Epidermal melanocyte (primary cell): ENCODE measurements around the gene WT1.

ENCODE experiments used
- DNase-seq: peaks from one replicate; pipeline ENCODE4 v3.0.0; 2011; ENCODE audit warnings: low spot score; ENCODE audit not compliant: insufficient read length

The WT1 gene

DNA sequence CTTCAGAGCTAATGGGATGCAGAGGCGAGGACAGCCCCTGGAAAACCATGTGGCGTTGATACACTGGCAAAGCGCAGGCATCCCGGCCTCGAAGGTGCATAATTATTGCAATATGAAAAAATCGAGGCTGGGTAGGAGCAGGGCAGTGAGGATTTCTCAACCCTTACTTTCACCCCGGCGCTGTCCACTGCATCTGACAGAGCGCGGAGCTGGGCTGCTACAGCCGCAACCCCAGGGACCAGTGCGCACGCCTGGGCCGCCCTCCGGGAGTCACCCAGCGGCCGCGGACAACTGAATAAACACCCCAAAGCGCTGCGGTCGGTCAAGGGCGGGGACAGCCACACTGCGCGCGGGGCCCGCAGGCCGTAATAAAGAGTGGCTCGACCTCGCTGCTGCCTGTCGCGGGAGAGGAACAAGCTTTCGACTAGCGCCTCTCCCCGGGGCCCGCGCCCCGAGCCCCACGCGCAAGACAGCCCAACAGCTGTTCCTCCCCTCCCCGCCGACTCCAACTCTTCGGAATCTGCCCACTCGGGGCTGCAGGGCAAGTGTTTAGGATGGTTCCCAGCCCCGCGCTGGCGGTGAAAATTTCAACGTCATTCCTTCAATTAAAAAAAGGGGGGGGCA is 3.6 kb upstream of the WT1 start:
- DNase-seq, result no peak

DNA sequence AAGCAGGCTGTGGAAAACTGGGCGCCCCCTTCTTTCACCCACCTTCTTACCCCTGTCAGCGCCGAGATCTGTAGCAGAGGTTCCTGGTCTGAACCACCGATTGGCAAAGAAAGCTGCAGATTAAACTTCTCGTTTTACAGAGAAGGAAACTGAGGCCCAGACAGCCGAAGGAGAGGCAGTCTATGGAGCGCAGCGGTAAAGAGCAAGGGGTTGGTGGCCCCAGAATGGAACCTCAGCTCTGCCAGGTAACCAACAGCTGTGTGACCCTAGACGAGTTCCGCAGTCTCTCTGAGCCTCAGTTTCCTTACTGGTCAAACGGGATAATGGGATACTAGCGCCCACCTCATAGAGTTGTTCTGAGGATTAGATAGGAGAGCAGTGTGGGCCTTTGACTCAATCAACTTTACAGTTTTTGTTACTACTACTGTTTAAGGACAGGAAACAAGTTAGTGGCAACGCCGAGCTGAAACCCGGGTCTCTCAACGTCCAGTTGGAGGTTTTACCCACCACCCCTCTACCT is 3.1 kb upstream of the WT1 start:
- DNase-seq, result no peak

DNA sequence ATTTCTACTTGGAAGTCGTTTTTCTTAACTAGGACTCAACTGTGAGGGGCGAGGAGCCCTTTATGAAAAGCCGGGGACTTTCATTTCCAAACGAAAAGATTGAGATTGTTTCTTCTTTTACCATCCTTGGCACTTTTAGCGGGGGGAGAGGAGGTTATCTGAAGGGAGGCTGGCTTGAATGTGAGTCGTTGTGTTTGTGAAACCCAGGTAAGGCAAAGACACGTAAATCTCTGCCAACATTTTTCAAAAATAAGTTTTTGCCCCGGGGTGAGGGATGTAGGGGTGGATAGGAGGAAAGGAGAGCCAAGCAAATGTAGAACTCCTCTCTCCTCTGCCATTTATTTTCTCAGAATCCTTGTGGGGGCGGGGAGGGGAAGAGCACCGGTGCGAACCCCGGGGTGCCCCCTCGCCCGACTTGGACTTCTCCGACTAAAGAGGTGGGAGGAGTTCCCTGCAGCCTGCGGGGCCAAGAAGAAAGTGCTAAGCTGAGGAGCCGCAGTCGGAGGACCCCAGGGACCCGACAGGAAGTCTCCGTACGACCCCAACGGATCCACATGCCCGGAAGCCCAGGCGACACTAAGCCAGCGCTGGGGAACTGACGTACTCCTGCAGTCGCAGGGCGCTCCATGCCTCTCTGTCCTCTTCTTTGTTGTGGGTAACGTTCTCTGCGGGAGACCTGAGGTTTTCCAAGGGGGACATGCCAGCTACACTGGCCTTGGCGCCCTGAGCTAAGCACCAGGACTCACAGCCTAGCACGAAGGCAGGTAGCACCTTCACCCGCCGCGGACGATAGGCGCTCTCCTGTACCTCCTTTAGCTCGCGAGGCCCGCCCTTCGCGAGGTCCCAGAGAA is 2.4 kb upstream of the WT1 start:
- DNase-seq, result no peak

DNA sequence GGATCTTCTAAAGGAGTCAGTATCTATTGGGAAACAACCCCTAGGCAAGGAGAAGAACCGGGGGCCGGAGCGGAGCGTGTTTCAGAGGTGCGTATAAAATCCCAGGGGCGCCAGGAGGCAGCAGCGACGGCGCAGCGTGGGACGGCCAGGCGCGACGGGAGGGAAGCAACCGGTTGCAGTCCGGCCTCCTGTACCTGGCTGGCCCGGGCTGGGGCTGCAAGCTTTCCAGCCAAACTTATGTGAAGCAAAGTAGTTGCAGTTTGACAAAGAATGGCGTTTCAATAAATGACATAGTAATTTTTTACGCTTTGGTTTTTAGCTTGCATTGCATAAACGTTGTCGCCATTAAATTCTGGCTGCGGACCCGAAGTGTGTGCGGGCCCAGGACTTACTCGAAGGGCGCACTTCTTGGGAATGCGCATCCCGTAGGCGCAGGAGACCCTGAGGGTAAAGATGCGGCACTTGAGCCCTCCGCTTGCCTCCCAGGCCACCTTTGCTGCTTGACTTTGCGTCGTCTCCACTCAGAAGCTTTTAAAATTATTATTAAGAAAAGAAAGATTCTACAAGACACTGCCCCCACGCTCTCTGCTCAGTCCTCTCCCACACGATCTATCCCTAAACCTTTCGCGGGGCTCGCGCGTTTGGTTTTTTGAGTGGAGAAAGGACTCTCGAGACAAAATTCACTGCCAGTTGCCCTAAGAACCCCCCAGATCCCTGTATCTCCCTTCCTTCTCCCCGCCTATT is 1.6 kb upstream of the WT1 start:
- DNase-seq, result no peak

DNA sequence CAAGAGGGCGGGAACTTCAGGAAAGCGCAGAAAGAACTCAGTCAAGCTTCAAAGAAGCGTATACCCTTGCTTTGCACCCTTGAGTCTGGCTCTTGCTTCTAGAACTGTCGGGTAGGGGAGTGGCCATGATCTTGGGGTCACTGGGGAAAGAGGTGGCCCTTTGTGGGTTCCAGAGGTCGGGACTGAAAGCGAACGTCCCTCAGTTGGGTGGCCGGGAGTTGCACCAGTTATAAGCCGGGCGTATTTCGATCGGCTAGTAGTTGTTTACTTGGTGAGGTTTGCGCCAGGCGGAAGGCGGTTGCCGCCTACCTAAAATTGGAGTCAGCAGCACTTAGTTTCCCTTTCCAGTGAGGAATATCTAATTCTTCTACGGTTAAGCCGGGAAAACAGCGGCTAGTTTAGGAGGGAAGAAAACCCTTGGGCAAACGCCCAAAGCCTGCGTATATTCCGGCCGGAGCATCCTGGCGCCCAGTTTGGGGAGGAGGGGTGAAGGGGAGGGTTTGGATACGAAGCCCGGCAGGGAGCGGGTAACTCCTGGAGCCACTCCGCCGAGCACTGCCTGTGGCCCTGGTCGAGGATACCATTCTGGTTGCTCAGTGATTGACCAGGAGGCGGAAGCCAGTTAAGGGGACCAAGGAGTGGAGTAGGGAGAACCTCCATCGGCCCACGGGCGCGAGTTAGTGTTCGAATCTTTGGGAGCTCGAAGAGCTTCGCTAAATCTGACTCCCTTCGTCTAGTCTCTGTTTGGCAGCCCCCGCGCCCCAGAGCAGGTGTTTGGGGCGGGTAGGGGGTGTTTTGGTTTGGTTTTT is 807 bp upstream of the WT1 start:
- no peak for DNase-seq

DNA sequence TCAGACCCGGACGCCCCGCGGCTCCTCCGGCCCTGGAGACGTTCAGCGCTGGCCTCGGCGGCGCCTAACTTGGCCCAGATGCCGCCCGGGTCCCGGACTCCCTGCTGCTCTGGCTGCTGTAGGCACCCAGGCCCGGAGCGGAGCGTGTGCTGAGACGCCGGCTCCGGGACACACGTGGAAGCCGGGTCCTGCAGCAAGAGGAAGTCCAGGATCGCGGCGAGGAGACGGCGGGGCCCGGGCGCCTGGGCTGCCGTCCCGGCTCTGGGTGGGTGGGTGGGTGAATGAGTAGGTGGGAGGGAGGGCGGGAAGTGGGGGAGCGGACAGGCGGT is 223 bp downstream of the WT1 start:
- no peak for DNase-seq

DNA sequence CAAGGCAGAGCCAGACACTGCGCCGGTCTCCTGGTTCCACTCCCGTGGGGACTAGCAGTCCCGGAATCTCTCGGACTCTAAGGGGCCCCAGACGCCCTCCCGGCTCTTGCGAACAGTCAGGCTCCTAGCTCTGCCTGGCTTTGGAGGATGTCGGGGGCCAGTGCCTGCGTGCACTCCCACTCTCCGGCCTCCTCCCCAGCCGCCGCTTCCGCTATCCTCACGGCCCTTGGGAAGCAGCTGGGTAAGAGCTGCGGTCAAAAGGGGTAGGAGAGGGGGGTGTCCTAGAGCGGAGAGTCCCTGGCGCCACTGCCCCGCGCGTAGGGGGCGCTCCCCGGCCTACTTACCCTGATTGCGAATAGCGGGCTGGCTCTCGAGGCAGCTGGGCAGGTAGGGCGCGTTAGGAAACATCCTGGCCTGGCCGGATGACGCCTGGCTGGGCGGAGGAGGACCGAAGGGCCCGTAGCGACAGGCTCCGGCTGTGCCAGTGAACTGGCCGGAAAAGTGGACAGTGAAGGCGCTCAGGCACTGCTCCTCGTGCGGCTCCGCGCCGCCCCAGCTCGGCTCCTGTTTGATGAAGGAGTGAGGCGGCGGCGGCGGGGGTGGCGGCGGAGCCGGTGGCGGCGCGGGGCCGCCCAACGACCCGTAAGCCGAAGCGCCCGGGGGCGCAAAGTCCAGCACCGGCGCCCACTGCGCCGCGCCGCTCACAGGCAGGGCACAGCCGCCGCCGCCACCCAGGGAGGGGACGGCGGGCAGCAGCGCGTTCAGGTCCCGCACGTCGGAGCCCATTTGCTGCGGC is 785 bp downstream of the WT1 start:
- DNase-seq, result no peak

DNA sequence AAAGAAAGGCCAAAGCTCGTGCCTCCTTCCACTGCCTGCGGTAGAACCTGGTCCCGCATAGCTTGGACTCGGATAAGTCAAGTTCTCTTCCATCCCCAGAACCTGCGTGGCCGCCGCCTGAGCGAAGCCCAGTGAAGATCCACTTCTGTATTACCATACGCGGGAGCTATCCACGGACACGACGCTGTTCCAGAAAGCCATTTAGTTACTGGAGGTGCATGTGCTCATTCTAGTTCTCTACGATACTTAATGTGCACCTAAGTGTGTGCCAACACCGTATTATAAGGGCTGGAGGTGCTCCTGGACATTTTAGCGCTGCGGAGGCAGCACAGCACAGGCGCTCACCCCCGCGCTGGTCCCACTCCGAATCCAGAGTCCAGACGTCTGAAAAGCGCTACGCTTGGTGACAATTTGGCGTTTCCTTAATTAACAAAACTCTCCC is 1.4 kb downstream of the WT1 start:
- no peak for DNase-seq

DNA sequence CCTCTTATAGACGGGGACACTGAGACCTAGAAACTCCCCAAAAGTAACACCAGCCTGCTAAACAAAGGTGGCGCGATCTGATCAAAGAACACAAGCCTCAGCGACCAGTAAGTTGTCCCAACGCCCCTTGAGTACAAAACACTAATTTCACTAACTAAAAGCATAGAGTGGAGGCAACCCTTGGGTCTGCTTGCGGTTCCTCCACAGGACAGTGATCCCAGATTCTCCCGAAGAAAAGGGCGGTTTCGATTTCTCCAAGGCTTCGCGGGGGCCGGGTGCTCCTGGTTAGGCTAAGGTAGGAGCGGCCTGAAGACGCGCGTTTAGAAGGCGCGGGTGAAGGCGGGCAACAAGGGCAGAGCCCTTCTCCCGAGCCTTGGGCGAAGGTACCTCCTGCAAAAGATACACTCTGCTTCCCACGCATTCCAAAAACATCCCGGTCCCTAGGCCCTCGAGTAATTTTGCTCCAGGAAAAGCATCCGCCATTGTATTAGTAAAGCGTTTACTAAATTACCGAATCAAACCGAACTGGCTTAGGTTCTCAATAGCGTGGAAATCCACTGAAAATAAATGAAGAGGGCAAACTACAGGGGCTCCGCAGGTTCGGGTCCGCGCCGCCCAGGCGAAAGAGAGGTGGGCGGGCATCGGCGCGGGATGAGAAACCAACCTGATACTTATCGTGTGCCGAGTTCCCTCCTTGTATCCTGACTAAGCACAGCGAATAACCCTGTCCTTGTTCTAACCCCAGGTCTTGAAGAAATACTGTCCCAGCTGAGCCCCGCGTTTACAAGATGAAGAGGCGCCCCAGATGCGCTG is 2.0 kb downstream of the WT1 start:
- no peak for DNase-seq

DNA sequence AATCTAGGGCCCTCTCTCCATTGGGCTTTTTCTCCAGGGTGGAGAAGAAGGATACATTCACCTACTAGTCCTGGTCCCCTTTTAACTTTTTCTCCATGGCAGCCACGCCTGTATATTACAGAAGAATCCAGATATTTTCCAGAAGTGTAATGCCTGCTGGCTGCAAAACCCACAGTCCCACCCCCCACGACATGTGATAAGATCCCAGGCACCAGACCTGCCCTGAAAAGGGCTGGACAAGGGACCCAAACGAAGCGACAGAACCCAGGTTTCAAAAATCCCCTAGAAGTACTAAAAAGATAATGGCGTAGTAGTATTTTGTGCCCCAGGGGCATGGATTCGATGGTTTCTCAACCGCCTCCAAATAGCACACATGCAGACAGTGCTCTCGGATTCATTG is 2.8 kb downstream of the WT1 start:
- no peak for DNase-seq

DNA sequence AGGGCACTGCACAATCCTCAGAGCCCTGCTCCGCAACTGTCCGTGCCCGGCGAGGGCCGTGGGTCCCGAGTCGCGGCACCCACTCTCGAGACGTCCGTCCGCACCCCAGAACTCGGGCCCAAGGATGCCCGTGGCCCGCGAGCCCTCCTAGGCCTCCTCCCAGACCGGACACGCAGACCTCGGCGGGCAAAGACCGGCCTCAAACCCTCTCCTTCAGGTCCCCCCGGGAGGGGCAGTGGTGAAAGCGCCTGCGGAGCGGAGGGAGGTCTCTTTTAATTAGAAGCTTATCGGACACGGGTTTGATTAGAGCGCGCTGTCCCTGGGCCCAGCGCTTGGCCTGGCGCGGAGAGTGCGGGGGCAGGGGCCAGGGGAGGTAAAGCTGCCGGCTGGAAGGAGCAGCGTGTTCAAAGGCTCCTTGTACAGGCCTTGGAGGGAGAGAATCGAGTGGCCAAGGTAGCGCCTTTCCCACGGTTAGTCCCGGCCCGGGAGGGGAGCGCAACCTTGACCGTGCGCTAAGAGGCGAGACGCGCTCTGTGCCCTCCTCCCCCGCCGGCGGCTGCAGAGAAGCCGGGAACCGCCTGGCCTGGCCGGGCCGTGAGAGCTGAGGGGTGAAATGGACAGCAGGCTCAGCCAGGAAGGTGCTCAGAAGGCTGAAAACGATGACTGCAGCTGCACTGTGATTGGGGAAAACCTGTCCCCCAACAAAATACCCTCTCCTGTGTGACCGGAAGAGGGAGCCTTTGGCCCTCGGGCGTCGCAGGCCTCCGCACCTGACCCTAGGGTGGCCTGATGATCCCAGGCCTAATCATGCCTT is 4.6 kb downstream of the WT1 start:
- DNase-seq, result no peak

DNA sequence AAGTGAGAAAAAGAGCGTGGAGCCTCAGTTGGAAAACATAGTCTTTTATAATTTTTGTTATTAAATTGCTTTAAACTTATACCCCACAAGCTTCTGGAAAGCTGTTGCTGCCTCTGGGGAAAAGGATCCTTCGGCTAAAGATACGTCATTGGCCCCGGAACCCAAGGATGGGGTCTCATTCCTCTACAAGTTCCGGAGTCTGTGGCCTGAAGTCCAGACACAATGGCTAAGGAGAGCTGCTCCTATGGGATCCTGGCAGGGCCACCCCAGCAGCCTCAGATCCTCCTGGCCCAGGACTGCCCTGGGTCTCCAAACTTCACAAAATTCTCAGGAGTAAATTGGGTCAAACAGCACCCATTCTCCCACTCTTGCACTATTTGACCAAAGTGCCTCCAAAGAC is 5.9 kb downstream of the WT1 start:
- DNase-seq, result no peak

DNA sequence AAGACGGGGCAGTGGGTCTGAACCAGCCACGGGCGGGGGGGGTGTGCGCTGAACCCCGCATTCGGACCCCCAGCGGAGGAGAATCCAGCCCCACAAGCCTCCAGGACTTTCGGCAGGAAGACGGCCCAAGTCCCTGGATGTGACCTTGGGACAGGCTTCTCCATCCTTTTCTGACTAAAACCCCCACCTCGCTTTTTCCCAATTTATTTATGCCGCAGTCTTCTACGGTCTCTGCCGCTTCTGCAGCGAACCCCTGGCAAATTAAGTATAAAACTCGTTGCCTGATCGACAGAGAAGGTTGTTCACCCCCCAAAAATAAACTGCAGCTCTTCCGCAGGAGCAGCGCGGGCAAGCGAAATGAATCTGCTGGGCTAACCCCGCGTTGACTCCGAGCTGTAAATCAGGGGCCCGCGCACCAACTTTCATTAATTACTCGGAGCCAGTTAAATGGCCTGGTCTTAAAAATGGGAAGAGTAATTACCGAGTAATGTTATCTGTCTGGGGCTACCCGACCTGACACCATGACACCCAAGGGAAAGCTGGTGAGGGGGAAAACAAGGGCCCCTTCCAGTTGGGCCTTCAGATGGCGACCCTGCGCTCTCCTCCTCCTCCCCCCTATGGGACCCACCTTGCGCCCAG is 6.6 kb downstream of the WT1 start:
- no peak for DNase-seq

DNA sequence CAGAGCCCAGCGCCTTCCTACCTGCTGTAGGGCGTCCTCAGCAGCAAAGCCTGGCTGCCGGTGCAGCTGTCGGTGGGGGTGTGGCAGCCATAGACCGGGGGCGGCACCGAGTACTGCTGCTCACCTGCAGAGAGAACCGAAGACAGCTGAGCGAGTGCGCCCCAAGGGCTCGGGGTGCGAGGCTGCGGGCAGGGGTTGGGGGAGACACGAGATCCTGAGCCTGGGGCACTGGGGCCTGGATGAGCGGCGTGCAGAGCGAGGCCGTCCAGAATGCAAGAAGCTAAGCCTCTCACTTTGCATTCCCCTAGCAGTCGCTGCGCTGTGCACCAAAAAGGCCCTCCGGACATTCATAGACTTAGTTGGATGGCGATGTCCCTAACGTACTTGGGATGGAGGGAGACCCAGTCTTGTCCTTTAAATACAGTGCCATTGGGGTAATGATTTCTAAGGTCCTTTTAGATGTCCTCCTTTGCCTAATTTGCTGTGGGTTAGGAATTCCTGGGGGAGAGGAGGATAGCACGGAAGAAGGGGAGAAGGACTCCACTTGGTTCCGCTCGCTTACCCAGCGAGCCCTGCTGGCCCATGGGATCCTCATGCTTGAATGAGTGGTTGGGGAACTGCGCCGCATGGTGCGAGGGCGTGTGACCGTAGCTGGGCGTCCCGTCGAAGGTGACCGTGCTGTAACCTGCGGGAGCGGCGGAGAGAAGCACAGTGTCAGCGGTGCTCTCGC is 7.2 kb downstream of the WT1 start:
- DNase-seq, result no peak

DNA sequence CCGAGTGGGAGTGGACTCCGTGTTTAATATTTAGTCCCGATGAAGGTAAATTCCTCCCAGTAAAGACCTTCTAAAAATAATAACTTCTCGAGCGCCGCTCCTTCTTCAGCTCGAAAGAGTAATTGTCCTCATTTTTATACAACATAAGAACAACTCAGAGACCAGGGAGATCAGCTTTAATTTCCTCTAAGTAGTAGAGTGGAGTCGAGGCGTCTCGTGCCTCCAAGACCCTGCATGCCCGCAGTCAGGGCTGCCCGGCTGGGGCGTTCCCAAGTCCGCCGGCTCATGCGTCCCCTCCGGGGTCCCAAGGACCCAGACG is 7.8 kb downstream of the WT1 start:
- DNase-seq, result no peak

DNA sequence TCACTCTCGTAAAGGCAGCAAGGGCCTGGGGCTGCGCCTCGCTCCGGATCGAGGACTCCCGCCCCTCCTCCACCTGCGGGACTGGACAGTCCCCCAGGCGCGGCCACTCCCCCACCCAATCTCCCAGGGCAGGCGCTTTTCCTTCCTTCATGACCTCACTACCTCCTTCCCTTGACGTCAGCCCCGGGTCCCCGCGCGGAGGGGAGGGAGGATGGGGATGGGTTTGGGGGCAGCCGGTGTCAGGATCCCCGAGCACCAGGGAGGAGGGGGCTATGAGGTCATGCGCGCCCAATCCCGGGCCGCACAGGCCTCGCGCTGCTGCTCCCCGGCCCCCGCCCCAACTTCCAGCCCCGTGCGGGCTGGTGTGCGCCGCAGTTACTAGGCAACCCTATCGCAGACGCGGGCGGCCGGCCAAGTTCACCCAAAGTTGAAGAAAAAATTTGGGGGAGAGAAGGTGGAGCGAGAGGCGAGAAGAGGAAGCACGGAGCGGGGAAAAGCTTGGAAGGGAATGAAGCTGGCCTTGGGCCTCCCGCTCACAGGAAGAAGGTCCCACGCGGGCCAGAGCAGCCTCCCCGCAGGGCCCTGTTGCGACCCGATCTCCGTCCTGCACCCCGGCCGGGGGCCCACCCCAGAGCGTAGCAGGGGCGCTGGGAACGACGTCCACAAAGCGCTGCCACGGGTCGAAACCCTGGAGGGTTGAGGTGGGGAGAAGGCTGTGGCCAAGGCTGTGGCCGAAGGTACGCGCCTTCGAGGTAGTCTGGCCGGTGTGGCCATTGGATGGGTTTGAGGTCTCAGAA is 8.3 kb downstream of the WT1 start:
- DNase-seq, result no peak

DNA sequence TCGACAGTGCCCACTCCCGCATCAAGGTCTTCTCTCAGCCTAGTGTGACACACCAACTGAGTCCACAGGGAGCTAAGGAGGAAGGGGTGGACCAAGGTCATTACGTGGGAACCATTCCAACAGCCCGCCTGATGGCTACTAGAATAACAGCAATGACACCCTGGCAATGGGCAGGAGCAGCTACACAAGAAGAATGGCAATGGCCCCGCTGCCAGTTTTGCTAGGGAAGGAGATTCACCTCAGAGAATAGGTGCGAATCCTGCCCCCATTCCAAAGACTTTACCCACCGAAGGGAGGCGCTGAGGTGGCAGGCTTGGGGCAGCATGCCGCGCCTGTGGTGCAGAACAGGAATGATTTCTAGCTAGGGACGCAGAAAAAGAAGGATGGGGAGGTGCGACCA is 9.1 kb downstream of the WT1 start:
- no peak for DNase-seq
